Urinary bladder (tissue), 4 donors: ENCODE measurements around the gene HBG1. TPM values are rescaled to one million over a fixed set of nuclear protein-coding genes. Genes with fewer than 3 reads are reported as not detected.
"Not testable (repeated sequence)": the region's sequence is repeated elsewhere in the genome, so short reads cannot be mapped to it uniquely, and the experiment has no call there.

Experiments used
- DNase-seq: peaks from one replicate; pipeline ENCODE4 v3.0.0-alpha.2; 2015; ENCODE audit errors: extremely low spot score
- H3K27ac ChIP-seq: one replicate; pipeline ENCODE4 v1.5.1; 2013; ENCODE audit warnings: low read depth, mild to moderate bottlenecking, moderate library complexity
- H3K36me3 ChIP-seq: one replicate; pipeline ENCODE4 v1.6.1; 2013; ENCODE audit warnings: mild to moderate bottlenecking, moderate library complexity; ENCODE audit not compliant: insufficient read depth
- H3K4me1 ChIP-seq: one replicate; pipeline ENCODE4 v1.6.1; 2013; ENCODE audit warnings: mild to moderate bottlenecking, moderate library complexity; ENCODE audit not compliant: insufficient read depth
- H3K4me3 ChIP-seq: one replicate; pipeline ENCODE4 v1.5.1; 2013; ENCODE audit warnings: low read depth, low read length
- WGBS: extraction: QIAGEN DNeasy Blood & Tissue Kit; methylation state at CpG from one replicate; pipeline ENCODE4 v1.1.7; 2013; 5-methylcytosine and 5-hydroxymethylcytosine counted together
- polyA plus RNA-seq: library from polyadenylated mRNA; stranded (reverse); fragments of 200-250 nt; gene quantifications from one replicate; pipeline ENCODE4 v1.2.3, GENCODE V29; 2013
- total RNA-seq: library from RNA; depleted of rRNA; stranded (reverse); fragments of >200 nt; gene quantifications from one replicate; pipeline ENCODE4 v1.2.3, GENCODE V29; 2014
- donor health status: healthy with polysubstance abuse.
- donor health status: healthy.

The HBG1 gene
- total RNA-seq: 39.3 TPM
- not detected for polyA plus RNA-seq

- DNase-seq, H3K27ac ChIP-seq, H3K4me1 ChIP-seq, H3K36me3 ChIP-seq, H3K4me3 ChIP-seq: not testable (repeated sequence)
- 72% methylated on average over 4 of the region's 9 CpGs for WGBS
These were observed at the start of gene HBG1 for GRCh38 chr11:5249807-5250396. HBG1 (minus strand) TSS chr11:5249857; CDS start chr11:5249804, 53 bp downstream.

GRCh38 chr11:5298451-5298850, 48.8 kb upstream of the HBG1 start:
- no peaks in the 10 kb centered on the region for H3K36me3 ChIP-seq
- H3K27ac ChIP-seq: no peak overlapping the region
- WGBS: 65% methylated on average over 1 of the region's 1 CpG
- no peak for DNase-seq
- H3K4me1 ChIP-seq: no peaks in the 10 kb centered on the region
- no peak overlapping the region for H3K4me3 ChIP-seq

- 50% methylated on average over 4 of the region's 4 CpGs for WGBS
- Histone ChIP-seq H3K36me3 (no peaks in the 10 kb centered on the region), H3K4me1 (no peaks in the 10 kb centered on the region), H3K4me3 (no peak overlapping the region), H3K27ac (no peak overlapping the region)
- DNase-seq: no peak
These were observed 48.2 kb upstream of the HBG1 start for GRCh38 chr11:5297721-5298323.

- not testable (repeated sequence) for H3K27ac ChIP-seq, H3K36me3 ChIP-seq, H3K4me1 ChIP-seq, DNase-seq, H3K4me3 ChIP-seq
- WGBS: 95% methylated on average over 41 of the region's 41 CpGs
These were observed 44.8 kb upstream of the HBG1 start for GRCh38 chr11:5294342-5294995.

GRCh38 chr11:5293028-5293427, 43.4 kb upstream of the HBG1 start:
- Histone ChIP-seq H3K4me3 (no peak overlapping the region), H3K27ac (no peak overlapping the region), H3K4me1 (no peaks in the 10 kb centered on the region), H3K36me3 (no peaks in the 10 kb centered on the region)
- no peak for DNase-seq
- 90% methylated on average over 8 of the region's 8 CpGs for WGBS

- Histone ChIP-seq H3K4me3 (no peak overlapping the region), H3K4me1 (no peaks in the 10 kb centered on the region), H3K36me3 (no peaks in the 10 kb centered on the region), H3K27ac (no peak overlapping the region)
- 86% methylated on average over 1 of the region's 1 CpG for WGBS
- no peak for DNase-seq
These were observed 41.7 kb upstream of the HBG1 start for GRCh38 chr11:5291207-5291838.

GRCh38 chr11:5290106-5290505, 40.4 kb upstream of the HBG1 start:
- Histone ChIP-seq H3K27ac (no peak overlapping the region), H3K36me3 (no peaks in the 10 kb centered on the region), H3K4me1 (no peaks in the 10 kb centered on the region), H3K4me3 (no peak overlapping the region)
- 99% methylated on average over 1 of the region's 1 CpG for WGBS
- no peak for DNase-seq

GRCh38 chr11:5289696-5290095, 40.0 kb upstream of the HBG1 start:
- H3K36me3 ChIP-seq: no peaks in the 10 kb centered on the region
- DNase-seq: no peak
- H3K27ac ChIP-seq: no peak overlapping the region
- no peaks in the 10 kb centered on the region for H3K4me1 ChIP-seq
- H3K4me3 ChIP-seq: no peak overlapping the region

- H3K36me3 ChIP-seq: no peaks in the 10 kb centered on the region
- no peak overlapping the region for H3K4me3 ChIP-seq
- WGBS: 86% methylated on average over 6 of the region's 6 CpGs
- no peaks in the 10 kb centered on the region for H3K4me1 ChIP-seq
- no peak overlapping the region for H3K27ac ChIP-seq
- DNase-seq: no peak
These were observed 39.4 kb upstream of the HBG1 start for GRCh38 chr11:5288906-5289550.

GRCh38 chr11:5288108-5288905, 38.6 kb upstream of the HBG1 start:
- Histone ChIP-seq H3K4me1 (no peaks in the 10 kb centered on the region), H3K27ac (no peak overlapping the region), H3K4me3 (no peak overlapping the region), H3K36me3 (no peaks in the 10 kb centered on the region)
- whole genome bisulfite sequencing: 74% methylated on average over 7 of the region's 7 CpGs
- no peak for DNase-seq

- Histone ChIP-seq H3K36me3 (no peaks in the 10 kb centered on the region), H3K4me3 (no peak overlapping the region), H3K4me1 (no peaks in the 10 kb centered on the region), H3K27ac (no peak overlapping the region)
- DNase-seq: no peak
- 63% methylated on average over 3 of the region's 3 CpGs for WGBS
These were observed 37.2 kb upstream of the HBG1 start for GRCh38 chr11:5286901-5287300.

- WGBS: 16% methylated on average over 1 of the region's 1 CpG
These were observed 36.7 kb upstream of the HBG1 start for GRCh38 chr11:5286351-5286750.

GRCh38 chr11:5285703-5286340, 36.2 kb upstream of the HBG1 start:
- H3K36me3 ChIP-seq: no peaks in the 10 kb centered on the region
- DNase-seq: no peak
- H3K27ac ChIP-seq: no peak overlapping the region
- no peak overlapping the region for H3K4me3 ChIP-seq
- WGBS: 81% methylated on average over 4 of the region's 4 CpGs
- H3K4me1 ChIP-seq: no peaks in the 10 kb centered on the region

More at GRCh38 chr11:5286351-5286750, 36.7 kb upstream of the HBG1 start:
- H3K27ac ChIP-seq: no peak overlapping the region
- DNase-seq: no peak
- no peak overlapping the region for H3K4me3 ChIP-seq
- H3K36me3 ChIP-seq: no peaks in the 10 kb centered on the region
- no peaks in the 10 kb centered on the region for H3K4me1 ChIP-seq
